ENCODE results near the gene YRDC.

YRDC gene

DNA sequence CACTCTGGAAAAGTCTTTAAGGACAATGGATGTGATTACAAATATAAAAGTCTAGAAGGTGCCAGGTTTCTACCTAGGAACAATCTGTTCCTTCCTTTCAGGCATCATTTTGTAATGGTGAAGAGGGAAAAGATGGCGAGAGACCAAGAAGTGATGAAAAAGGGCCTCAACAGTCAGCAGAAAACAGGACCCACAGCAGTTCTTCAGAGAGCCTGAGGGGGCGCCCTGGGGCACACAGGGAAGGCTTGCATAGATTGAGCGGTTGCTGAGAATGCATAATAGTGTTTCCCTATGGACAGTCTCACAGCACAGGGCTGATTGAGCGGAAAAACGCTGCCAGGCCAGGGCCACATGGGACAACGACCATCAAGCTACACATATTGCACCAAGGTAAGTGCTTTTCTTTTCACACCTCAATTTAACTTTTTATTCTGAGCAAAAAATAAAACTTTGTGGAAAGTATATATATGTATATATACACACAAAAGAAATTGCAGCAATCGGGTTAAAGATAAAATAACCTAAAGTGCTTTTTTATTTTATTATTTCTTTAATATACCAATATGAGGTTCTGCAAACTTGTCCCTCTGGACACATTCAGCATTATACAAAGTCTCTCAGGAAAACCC, 3.1 kb upstream of the YRDC start:
- peaks cover 43 to 60% of the 10 kb centered on the region in 2 experiments for H3K4me1 ChIP-seq (ENCODE audit: control insufficient read depth in 1 of 2, insufficient read depth in 1 of 2, low read depth in 1 of 2, low read length in 1 of 2)
- H3K27me3 ChIP-seq: no peaks in the 10 kb centered on the region
- no peaks in the 10 kb centered on the region for H3K9me3 ChIP-seq
- H3K36me3 ChIP-seq: peaks cover 53% of the 10 kb centered on the region
- H3K4me3 ChIP-seq (ENCODE audit: low read depth in 1 of 2, low read length in 1 of 2): no peak overlapping the region
- peak overlapping the region; percentile 93 for H3K27ac ChIP-seq
- TF ChIP-seq, protein P1, sequence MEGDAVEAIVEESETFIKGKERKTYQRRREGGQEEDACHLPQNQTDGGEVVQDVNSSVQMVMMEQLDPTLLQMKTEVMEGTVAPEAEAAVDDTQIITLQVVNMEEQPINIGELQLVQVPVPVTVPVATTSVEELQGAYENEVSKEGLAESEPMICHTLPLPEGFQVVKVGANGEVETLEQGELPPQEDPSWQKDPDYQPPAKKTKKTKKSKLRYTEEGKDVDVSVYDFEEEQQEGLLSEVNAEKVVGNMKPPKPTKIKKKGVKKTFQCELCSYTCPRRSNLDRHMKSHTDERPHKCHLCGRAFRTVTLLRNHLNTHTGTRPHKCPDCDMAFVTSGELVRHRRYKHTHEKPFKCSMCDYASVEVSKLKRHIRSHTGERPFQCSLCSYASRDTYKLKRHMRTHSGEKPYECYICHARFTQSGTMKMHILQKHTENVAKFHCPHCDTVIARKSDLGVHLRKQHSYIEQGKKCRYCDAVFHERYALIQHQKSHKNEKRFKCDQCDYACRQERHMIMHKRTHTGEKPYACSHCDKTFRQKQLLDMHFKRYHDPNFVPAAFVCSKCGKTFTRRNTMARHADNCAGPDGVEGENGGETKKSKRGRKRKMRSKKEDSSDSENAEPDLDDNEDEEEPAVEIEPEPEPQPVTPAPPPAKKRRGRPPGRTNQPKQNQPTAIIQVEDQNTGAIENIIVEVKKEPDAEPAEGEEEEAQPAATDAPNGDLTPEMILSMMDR (IDR thresholded peaks at IDR 0.05): peak; percentile 89

GRCh38 chr1:37809942-37810341, 1.9 kb upstream of the YRDC start:
- peaks cover 43 to 60% of the 10 kb centered on the region in 2 experiments for H3K4me1 ChIP-seq (ENCODE audit: control insufficient read depth in 1 of 2, insufficient read depth in 1 of 2, low read depth in 1 of 2, low read length in 1 of 2)
- peaks cover 53% of the 10 kb centered on the region for H3K36me3 ChIP-seq
- TF ChIP-seq, protein P1 (IDR thresholded peaks at IDR 0.05): no peak
- H3K27me3 ChIP-seq: no peaks in the 10 kb centered on the region
- no peak overlapping the region for H3K4me3 ChIP-seq (ENCODE audit: low read depth in 1 of 2, low read length in 1 of 2)
- H3K9me3 ChIP-seq: no peaks in the 10 kb centered on the region
- peak overlapping the region; percentile 93 for H3K27ac ChIP-seq

GRCh38 chr1:37808369-37809319, 636 bp upstream of the YRDC start:
- no peaks in the 10 kb centered on the region for H3K27me3 ChIP-seq
- H3K27ac ChIP-seq: peak overlapping the region; percentile 93
- H3K9me3 ChIP-seq: no peaks in the 10 kb centered on the region
- TF ChIP-seq, protein P1 (IDR thresholded peaks at IDR 0.05): no peak
- H3K4me1 ChIP-seq (ENCODE audit: control insufficient read depth in 1 of 2, insufficient read depth in 1 of 2, low read depth in 1 of 2, low read length in 1 of 2): peaks cover 43 to 60% of the 10 kb centered on the region in 2 experiments
- peak overlapping the region; percentile 86 to 98 for H3K4me3 ChIP-seq (ENCODE audit: low read depth in 1 of 2, low read length in 1 of 2)
- H3K36me3 ChIP-seq: peaks cover 53% of the 10 kb centered on the region

- peaks cover 54% of the 10 kb centered on the region for H3K36me3 ChIP-seq
- H3K27me3 ChIP-seq: no peaks in the 10 kb centered on the region
- no peaks in the 10 kb centered on the region for H3K9me3 ChIP-seq
- peaks cover 34 to 47% of the 10 kb centered on the region in 2 experiments for H3K4me1 ChIP-seq (ENCODE audit: control insufficient read depth in 1 of 2, insufficient read depth in 1 of 2, low read depth in 1 of 2, low read length in 1 of 2)
- H3K4me3 ChIP-seq (ENCODE audit: low read depth in 1 of 2, low read length in 1 of 2): peak overlapping the region; percentile 86 to 98
- TF ChIP-seq, protein P1 (IDR thresholded peaks at IDR 0.05): no peak
- peak overlapping the region; percentile 93 for H3K27ac ChIP-seq
Measured at GRCh38 chr1:37807220-37807554, 821 bp downstream of the YRDC start.

- Histone ChIP-seq H3K4me3 (ENCODE audit: low read depth in 1 of 2, low read length in 1 of 2) (no peak overlapping the region), H3K4me1 (ENCODE audit: control insufficient read depth in 1 of 2, insufficient read depth in 1 of 2, low read depth in 1 of 2, low read length in 1 of 2) (peaks cover 8 to 9% of the 10 kb centered on the region in 2 experiments), H3K27me3 (peaks cover 4% of the 10 kb centered on the region), H3K27ac (no peak overlapping the region), H3K36me3 (peaks cover 58% of the 10 kb centered on the region), H3K9me3 (no peaks in the 10 kb centered on the region)
- TF ChIP-seq, protein P1 (IDR thresholded peaks at IDR 0.05): no peak
Measured at GRCh38 chr1:37802439-37802838, 5.6 kb downstream of the YRDC start.
